Activated CD8-positive, alpha-beta memory T cell treated with anti-CD3 and anti-CD28 coated beads, Interleukin-2, amount 50 U/mL, for 24 hours (primary cell): ENCODE data around the gene PTPRG.
"Not testable (repeated sequence)": the region's sequence is repeated elsewhere in the genome, so short reads cannot be mapped to it uniquely, and the experiment has no call there.

ENCODE experiments used
- DNase-seq: peaks from one replicate; pipeline ENCODE4 v3.0.0-alpha.2; 2020; ENCODE audit errors: extremely low read depth

Gene PTPRG

DNA sequence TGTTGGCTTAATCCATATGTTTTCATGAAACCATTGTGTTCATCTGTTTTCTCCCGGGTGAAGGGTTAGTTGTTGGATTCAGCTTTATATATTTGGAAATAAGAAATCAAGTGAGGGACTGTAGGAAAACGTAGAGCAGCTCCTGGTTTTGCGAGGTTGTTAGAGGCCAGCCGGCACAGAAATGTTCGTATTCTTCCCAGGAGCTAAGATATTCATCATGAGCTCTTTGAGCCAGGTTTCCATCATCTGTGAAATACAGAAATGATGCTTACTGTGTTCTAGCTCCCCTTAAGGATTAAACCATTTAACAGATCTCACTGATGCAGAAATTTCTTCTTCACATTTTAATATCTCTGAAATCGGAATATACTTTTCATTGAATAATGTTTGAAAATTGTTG lies 235.5 kb downstream of the PTPRG start:
- no peak for DNase-seq

DNA sequence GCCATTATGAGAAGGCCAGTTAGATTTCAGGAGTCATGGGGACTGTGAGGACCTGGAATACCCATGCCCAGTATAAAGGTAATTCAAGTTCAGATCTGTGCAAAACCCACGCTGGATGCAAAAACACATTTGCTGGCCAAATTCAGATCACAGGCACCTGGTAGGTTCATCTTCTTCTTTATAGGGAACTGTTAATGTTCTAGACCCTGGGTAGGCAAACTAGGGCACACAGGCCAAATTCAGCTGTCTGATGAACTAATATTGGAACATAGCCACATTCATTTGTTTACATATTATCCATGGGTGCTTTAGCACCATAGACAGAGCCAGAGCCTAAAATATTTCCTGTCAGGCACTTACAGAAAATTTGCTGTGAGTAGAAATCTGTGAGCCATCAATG lies 241.4 kb downstream of the PTPRG start:
- DNase-seq, result no peak

- DNase-seq, result no peak
Measured at GRCh38 chr3:61803983-61804382, 242.6 kb downstream of the PTPRG start.

DNA sequence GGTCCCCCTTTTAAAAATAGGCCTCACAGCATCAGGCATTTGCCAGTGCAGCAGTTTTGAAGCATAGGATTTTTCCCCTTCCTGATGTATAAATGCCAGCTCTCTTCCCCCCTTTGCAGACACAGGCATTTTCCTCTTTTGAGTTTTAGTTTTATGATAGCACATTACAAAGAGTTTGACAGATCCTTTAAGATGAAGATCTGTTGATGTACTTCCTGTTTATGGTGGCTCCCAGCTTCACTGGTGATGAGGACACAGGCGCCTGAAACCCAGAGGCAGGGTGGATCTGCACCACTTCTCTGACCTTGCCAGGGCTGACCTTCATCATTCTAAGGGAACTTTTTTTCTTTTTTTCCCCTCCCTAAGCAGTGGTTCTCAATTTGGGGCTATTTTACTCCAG lies 243.4 kb downstream of the PTPRG start:
- no peak for DNase-seq

GRCh38 chr3:61805510-61806080 lies 244.2 kb downstream of the PTPRG start:
- DNase-seq, result no peak

- DNase-seq, result no peak
Measured at GRCh38 chr3:61806810-61807209, 245.4 kb downstream of the PTPRG start.

GRCh38 chr3:61807865-61808276 lies 246.5 kb downstream of the PTPRG start:
- DNase-seq, result no peak

DNA sequence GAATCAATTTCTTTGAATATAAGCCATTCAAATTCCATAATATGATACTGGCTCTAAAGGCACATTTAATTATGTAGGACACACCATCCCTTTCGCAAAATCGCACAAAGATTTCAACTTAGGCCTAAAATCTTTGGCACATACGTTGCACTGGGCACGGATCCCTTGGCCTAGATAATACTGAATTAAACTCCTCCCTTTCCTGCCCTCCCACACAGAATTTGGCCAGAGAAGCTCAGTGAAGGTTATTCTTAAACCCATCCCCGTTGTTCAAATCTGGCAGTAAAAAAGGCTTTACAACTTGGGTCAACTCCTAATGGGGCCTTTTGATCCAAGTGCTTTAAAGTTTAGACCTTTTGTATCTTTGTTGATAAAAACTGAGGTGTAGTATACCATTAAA lies 247.2 kb downstream of the PTPRG start:
- no peak for DNase-seq

GRCh38 chr3:61808999-61809398 lies 247.6 kb downstream of the PTPRG start:
- DNase-seq, result no peak

GRCh38 chr3:61809879-61810278 lies 248.5 kb downstream of the PTPRG start:
- no peak for DNase-seq

- DNase-seq, result no peak
Measured at GRCh38 chr3:61810953-61811497, 249.7 kb downstream of the PTPRG start.

DNA sequence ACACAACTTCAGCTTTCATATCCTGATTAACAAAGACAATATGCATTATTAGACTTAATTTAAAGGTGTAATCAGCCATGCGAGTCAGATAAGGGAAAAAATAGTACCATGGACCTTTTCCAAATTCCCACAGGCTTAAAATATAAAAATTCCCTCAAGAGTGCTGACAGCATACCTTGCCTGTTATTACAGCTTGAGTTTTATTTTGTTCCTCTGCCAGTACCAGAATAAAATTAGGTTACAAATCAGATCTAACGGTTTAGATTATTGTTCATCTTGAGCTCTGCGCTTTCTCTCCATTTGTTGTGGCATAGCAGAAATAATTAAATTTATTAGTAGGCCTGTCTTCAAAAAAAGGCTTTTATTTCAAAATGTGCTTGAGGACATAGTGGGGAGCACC lies 250.3 kb downstream of the PTPRG start:
- DNase-seq, result no peak

DNA sequence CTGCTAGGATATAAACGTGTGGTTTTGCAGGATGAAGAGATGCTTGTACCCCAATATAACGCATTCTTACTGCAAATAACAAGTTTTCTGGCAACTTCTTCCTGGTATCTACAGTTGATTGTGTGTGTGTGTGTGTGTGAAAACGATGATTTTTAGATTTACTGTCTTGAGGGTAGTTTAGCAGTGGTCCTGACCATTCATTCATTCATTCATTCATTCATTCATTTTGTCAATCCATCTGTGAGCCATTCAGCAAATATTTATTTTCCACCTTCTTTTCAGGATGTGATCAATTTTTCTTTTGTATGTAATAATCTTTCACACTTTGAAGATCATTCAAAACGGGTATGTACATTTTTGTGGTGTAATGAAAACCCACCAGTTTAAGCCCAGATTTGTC lies 250.7 kb downstream of the PTPRG start:
- no peak for DNase-seq

DNA sequence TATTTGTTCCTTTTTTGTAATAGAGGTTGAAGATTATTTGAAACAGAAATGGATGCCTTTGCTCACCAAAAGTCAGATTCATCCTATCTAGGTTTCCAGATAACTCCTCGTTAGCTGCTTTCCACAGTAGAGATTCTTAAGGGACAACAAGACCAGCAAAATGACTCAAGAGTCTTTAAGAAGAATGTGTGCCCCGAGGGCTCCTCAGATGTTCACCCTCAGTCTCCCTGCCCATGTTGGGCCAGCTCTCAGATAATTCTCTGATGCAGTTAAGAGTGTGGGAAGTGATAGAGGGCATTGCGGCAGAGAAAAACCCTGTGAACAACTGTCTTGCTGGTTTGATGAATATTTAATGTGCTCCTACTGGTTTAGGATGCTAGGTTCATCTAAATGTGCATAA lies 251.1 kb downstream of the PTPRG start:
- DNase-seq, result no peak

- no peak for DNase-seq
Measured at GRCh38 chr3:61813636-61814035, 252.3 kb downstream of the PTPRG start.

DNA sequence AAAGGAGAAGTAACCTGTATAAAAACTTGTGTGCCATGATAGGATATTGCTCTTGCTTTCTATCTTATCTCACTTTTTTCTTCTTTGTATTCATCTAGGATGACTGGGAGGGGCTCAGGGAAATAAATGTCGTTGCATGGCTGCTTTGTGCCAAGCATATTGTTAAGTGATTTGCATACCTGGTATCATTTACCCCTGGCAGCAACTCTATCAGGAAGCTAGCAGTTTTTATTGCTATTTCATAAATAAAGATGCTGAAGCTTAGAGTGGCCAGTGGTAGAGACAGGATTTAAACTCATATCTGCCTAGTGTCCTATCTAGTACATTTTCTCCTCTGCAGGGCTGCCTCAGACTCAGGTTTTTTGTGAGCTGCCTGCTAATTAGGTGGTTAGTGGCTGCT lies 253.3 kb downstream of the PTPRG start:
- no peak for DNase-seq

- DNase-seq, result not testable (repeated sequence)
Measured at GRCh38 chr3:61816304-61816703, 254.9 kb downstream of the PTPRG start.

- DNase-seq, result no peak
Measured at GRCh38 chr3:61819861-61820260, 258.5 kb downstream of the PTPRG start.

DNA sequence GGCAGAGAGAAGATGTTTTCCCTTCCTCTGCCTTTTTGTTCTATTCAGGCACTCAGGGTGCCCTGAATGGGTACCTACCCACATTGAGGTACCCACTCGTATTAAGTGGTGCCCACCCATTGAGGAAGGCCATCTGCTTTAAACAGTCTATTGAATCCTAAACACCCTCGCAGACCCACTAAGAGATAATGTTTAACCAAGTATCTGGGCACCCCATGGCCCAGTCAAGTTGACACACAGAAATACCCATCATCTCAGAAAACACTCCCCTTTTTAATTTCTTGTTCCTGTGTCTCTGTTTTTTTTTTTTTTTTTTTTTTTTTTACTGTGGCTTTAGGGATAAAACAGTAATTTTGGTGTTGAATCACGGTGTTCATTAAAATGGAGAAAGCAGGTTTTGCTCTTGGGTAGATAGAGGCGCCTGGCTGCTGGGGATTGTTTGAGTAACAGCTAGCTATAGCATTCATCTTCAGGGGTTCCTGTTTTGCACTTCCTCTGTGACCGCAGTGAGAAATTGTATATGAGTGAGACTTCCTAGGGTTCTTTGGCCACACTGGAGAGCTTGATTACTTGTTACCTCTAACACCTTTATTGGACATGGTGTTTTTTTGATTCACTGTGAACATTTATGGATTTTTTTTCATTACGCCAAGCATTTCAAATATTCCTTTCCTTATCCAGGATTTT lies 259.1 kb downstream of the PTPRG start:
- DNase-seq, result no peak

- no peak for DNase-seq
Measured at GRCh38 chr3:61821823-61822251, 260.5 kb downstream of the PTPRG start.

DNA sequence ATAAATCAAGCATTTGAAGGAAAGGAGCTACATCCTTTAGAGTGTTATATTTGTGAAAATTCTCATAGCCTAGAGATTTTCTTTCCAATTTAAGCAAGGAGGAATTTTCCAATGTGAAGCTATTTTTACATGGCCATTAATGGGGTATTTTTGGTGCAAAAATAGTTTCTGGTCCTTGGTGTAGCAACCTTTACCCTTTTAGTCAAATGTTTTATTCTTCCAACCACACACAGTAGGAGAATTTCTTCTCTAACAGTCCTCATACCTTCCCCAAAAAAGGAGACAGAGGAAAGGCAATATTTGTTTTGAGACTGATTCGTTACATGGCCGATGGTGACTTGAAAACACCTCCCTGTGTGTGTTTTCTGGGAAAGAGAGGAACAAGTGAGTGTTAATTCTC lies 261.2 kb downstream of the PTPRG start:
- DNase-seq, result no peak

GRCh38 chr3:61824553-61825135 lies 263.3 kb downstream of the PTPRG start:
- DNase-seq, result no peak

DNA sequence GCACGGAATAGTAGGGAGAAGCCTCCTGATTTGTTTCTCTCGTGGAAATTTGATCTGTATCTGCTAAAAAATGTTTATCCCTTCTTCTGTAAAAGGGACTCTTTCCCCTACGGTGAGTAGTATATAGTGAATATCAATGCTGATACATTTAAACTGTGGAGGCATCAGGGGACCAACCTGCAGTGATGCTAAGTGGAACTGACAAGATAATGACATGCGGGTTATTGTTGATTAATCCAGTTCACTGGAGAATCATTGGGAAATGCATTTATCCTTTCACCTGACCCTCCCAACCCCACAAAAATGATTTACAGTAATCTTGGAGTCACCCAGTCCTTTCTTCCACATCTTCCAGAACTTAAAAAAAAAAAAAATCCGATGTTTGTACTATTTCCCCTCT lies 264.8 kb downstream of the PTPRG start:
- DNase-seq, result no peak
